Measurements from ENCODE around the gene RNFT2.

The RNFT2 gene

GRCh38 chr12:116709768-116710167, 28.3 kb upstream of the RNFT2 start:
- in situ Hi-C loops (cut with MboI; ENCODE audit: low sequenced_read_pairs): no loop called here

- in situ Hi-C loops (cut with MboI; ENCODE audit: low sequenced_read_pairs): no loop called here
Measured at GRCh38 chr12:116710370-116711150, 27.6 kb upstream of the RNFT2 start.

- in situ Hi-C loops (cut with MboI; ENCODE audit: low sequenced_read_pairs): no loop called here
Measured at GRCh38 chr12:116712458-116713303, 25.4 kb upstream of the RNFT2 start.

DNA sequence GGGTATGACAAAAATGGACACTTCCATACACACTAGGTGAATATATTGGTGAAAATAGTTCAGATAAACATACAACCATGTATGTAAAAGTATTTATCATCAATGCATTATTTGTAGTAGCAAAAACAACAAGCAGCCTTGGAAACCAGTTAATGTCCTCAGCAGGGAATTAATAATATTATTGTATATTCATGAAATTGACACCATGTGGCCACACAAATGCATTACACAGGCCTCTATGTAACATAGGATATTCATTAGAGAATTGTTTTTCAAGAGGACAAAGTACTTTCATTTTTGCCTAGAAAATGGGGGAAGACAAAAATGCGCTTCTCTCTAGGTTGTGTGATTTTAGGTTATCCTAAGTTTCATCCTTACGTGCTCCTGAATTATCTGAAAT, 24.6 kb upstream of the RNFT2 start:
- in situ Hi-C loops (cut with MboI; ENCODE audit: low sequenced_read_pairs): no loop called here

- in situ Hi-C loops (cut with MboI; ENCODE audit: low sequenced_read_pairs): no loop called here
Measured at GRCh38 chr12:116714175-116714574, 23.9 kb upstream of the RNFT2 start.

- in situ Hi-C loops (cut with MboI; ENCODE audit: low sequenced_read_pairs): no loop called here
Measured at GRCh38 chr12:116717466-116718437, 20.4 kb upstream of the RNFT2 start.

GRCh38 chr12:116718655-116719454, 19.3 kb upstream of the RNFT2 start:
- in situ Hi-C loops (cut with MboI; ENCODE audit: low sequenced_read_pairs): no loop called here

DNA sequence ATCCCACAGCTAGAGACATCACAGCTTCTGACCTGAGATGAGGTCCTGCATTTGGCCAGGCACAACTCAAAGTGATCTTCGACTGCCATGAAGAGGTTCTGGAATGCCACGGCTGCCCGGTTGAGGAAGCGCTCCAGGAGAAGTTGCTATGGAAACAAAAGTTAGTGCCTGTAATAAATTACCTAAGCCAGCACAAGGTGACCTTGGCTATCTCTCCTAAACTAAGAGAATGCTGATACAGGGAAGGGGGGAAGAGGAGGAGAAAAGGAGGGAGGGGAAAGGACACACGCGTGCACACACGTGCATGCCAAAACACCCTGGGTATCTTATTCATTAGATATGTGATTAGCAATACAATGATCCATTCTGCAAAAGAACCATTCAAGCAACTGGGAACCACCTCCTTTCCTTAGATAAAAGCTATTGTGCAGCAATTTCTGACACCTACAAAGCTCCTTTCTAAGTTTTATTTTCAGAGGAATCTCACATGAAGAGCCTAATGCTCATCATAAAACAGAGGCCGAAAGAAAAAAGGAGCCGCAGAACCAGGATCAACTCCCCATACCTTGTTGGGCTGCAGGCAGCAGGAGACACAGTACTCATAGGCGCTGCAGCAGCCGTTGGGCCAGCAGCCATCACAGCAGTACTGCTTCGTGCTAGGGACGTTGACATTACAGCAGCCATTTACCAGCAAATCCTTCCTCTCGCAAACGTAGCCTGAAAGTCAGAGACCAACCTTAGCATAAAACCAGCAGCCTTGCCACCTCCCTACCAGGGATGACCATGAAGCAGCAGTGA, 18.2 kb upstream of the RNFT2 start:
- in situ Hi-C loops (cut with MboI; ENCODE audit: low sequenced_read_pairs): no loop called here

DNA sequence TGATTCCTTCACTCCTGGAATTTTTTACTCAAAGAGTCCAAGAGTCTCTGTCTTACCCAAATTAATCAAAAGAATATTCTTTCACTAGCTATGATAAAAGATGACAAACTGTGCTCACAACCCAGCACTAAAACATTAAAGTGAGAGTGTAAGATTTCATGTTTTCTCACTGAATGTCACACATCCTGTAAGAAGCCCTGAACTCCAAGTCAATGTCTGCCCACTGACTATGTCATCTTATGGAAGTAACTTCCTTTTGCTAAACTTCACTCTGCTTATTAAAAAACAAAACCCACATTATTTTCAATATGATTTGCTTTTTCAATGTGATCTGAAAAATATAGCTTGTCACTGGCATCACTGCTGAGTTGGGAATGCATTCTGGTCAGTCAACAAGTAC, 15.9 kb upstream of the RNFT2 start:
- in situ Hi-C loops (cut with MboI; ENCODE audit: low sequenced_read_pairs): no loop called here

GRCh38 chr12:116726694-116727093, 11.4 kb upstream of the RNFT2 start:
- in situ Hi-C loops (cut with MboI; ENCODE audit: low sequenced_read_pairs): no loop called here

DNA sequence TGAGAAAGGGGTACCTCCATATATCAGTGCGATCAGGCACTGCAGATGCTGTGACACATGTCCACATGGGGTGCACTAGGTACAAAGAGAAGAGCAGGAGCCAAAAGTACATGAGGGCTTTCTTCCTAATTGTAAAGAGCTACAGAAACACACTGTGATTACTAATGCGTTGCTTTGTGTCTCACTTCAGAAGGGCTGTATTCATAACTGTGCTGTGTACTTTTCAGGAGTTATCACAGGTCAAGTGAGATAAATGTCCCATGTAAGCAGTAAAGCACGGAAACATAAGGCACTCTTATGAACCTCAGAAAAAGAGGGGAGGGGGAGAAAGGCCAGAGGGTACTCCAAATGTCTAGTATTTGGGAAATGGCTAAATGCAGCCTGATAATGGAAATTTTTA, 10.9 kb upstream of the RNFT2 start:
- in situ Hi-C loops (cut with MboI; ENCODE audit: low sequenced_read_pairs): no loop called here

DNA sequence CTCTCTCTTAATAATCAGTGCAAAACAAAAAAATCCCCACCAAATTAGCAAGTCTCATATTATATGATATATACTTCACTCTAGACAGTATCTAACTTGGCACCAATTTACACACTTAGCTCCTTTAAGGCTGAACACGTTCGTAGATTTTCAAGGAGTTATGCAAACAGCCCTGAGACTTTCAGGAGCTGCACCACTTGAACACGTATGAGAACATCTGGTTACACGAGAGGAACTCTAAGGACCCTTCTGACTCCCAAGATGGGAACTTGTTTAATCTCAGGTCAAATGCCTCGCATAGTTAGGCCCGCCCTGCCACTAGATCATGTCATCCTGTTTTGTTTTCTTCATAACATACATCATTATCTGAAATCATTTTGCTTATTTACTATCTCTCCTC, 10.2 kb upstream of the RNFT2 start:
- in situ Hi-C loops (cut with MboI; ENCODE audit: low sequenced_read_pairs): no loop called here

GRCh38 chr12:116731801-116732200, 6.3 kb upstream of the RNFT2 start:
- in situ Hi-C loops (cut with MboI; ENCODE audit: low sequenced_read_pairs): no loop called here

GRCh38 chr12:116734156-116734768, 3.9 kb upstream of the RNFT2 start:
- in situ Hi-C loops (cut with MboI; ENCODE audit: low sequenced_read_pairs): no loop called here

DNA sequence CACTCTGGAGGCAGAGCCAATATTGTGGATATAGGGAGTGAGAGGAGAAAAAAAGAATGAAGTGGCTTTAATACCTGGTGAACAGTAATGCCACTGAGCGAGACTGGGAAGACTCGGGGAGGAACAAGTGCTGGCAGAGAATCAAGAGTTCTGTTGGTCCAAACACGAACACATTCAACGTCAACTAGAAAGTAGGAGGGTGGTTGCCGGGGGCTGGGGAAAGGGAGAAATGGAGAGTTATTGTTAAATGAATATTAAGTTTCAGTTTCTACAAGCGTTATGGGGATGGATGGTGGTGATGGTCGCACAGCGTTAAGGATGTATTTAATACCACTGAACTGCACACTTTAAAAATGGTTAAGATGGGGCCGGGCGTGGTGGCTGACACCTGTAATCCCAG, 3.0 kb upstream of the RNFT2 start:
- in situ Hi-C loops (cut with MboI; ENCODE audit: low sequenced_read_pairs): no loop called here

- in situ Hi-C loops (cut with MboI; ENCODE audit: low sequenced_read_pairs): no loop called here
Measured at GRCh38 chr12:116735951-116736599, 2.0 kb upstream of the RNFT2 start.

- in situ Hi-C loops (cut with MboI; ENCODE audit: low sequenced_read_pairs): no loop called here
Measured at GRCh38 chr12:116736962-116737773, 947 bp upstream of the RNFT2 start.

Data from hTERT RPE-1 (cell line).